HFF-Myc (cell line): ENCODE results near the gene SVBP.

Source experiments
- DNase-seq: peaks from one replicate; pipeline ENCODE4 v3.0.0-alpha.2; 2011; ENCODE audit warnings: low read depth; ENCODE audit errors: extremely low read depth
- H3K4me3 ChIP-seq: replicated peaks from 2 replicates; pipeline ENCODE4 v1.5.1; 2011; ENCODE audit warnings: low read depth, mild to moderate bottlenecking, control low read depth, low read length
- CTCF ChIP-seq: IDR thresholded peaks from 2 replicates; pipeline ENCODE4 v1.5.1; 2012; ENCODE audit warnings: mild to moderate bottlenecking, low read depth, low read length, control low read depth; ENCODE audit errors: missing control alignments

The SVBP gene

GRCh38 chr1:42852608-42852980, 35.4 kb upstream of the SVBP start:
- TF ChIP-seq CTCF: no peak

GRCh38 chr1:42851960-42852607, 34.9 kb upstream of the SVBP start:
- no peak for TF ChIP-seq CTCF
- no peak overlapping the region for H3K4me3 ChIP-seq
- no peak for DNase-seq

More at GRCh38 chr1:42852608-42852980, 35.4 kb upstream of the SVBP start:
- H3K4me3 ChIP-seq: no peak overlapping the region
- no peak for DNase-seq

- DNase-seq: no peak
- no peak overlapping the region for H3K4me3 ChIP-seq
- no peak for TF ChIP-seq CTCF
Observed at GRCh38 chr1:42851420-42851819, 34.2 kb upstream of the SVBP start.

GRCh38 chr1:42849944-42850343, 32.7 kb upstream of the SVBP start:
- no peak for TF ChIP-seq CTCF
- no peak overlapping the region for H3K4me3 ChIP-seq
- DNase-seq: no peak

GRCh38 chr1:42848823-42849537, 31.8 kb upstream of the SVBP start:
- TF ChIP-seq CTCF: no peak
- H3K4me3 ChIP-seq: no peak overlapping the region
- DNase-seq: no peak

GRCh38 chr1:42847721-42848460, 30.7 kb upstream of the SVBP start:
- peak overlapping the region; percentile 68 for H3K4me3 ChIP-seq
- no peak for DNase-seq

More at GRCh38 chr1:42847721-42848460, 30.7 kb upstream of the SVBP start:
- TF ChIP-seq CTCF: no peak
